ENCODE measurements around the gene GMEB2. TPM values are rescaled to one million over a fixed set of nuclear protein-coding genes. Genes with fewer than 3 reads are reported as not detected.
A peak's percentile ranks its signal among the peaks of the same experiment; 100 is the strongest.
"Not testable (repeated sequence)": the region's sequence is repeated elsewhere in the genome, so short reads cannot be mapped to it uniquely, and the experiment has no call there.

GMEB2 gene
- total RNA-seq, 2 experiments from 2014 or later, result 16.2 to 16.3 TPM

DNA sequence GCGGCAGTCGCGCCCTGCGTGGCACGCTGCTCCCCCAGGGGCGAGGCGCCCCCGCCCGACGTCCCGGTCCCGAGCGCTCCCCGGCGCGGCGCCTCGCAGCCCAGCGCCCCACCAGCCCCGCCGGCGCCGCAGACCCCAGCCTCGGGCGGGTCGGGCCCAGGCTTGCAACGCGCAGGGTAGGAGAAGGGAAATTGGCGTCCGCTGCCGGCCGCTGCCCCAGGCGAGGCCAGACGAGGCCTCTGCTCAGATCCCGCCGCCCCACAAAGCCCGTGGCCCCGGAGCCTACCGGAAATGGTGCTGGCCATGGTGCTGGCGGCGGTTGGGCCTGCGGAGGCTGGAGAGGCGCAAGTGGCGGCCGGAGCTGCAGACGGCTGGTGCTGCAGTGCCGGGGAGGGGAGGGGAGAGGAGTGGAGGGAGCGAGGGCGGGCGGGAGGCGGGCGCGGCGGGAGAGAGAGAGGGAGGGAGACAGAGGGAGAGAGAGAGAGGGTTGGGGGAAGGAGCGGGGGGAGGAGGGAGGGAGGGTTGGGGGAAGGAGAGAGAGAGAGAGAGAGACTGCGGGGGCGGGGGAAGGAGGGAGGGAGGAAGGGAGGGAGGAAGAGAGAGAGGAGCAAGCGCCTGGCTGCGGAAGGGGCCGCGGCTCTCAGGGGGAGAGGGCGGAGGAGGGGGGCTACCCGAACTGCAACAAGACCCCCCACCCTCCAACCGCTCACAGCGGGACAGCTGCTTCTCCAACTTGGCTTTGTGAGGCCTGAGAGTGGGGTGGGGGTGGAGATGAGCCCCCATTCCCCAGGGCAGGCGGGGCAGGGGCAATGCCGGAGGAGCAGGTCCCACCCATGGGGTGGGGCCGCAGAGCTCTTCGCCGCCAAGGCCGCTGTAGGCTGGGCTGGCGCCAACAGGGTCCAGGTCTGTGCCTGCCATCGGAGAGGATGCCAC is 26.4 kb upstream of the GMEB2 start, which contains the start of gene STMN3:
Gene STMN3 (minus strand): TSS at position 384 of the 933 bp plus-strand sequence. CDS start 79 bp downstream, at position 305.
- no peaks in the 10 kb centered on the region for H3K36me3 Mint-ChIP-seq (ENCODE audit: low read depth)
- H3K9me3 Mint-ChIP-seq, result no peaks in the 10 kb centered on the region
- ChIA-PET CTCF (interaction anchor here (2.2 kb wide), 1 partner anchor 12 kb away, joined by 13 read pairs; no protein-coding TSS in a partner anchor), POLR2A (interaction anchor here (1.5 to 1.8 kb wide), 2 partner anchors 11 to 26 kb away, joined by 4 to 9 read pairs; partner anchors contain the start of gene GMEB2)
- DNase-seq (peak; percentile 85), ATAC-seq (peak; percentile 55)
- H3K27me3 Mint-ChIP-seq, result no peaks in the 10 kb centered on the region
- H3K4me1 Mint-ChIP-seq (ENCODE audit: low read depth), result peaks cover 20% of the 10 kb centered on the region
- H3K27ac Mint-ChIP-seq, result peak within 1 kb of the TSS; percentile 87
- intact Hi-C loops (cut with micrococcal nuclease), result no loop called here
- peak within 1 kb of the TSS; percentile 80 for H3K4me3 Mint-ChIP-seq
- TF ChIP-seq CTCF (IDR thresholded peaks at IDR 0.05), result peak; percentile 10

- Mint-ChIP-seq H3K4me3 (peak overlapping the region; percentile 68), H3K27me3 (no peaks in the 10 kb centered on the region), H3K27ac (no peak overlapping the region), H3K4me1 (ENCODE audit: low read depth) (peaks cover 20% of the 10 kb centered on the region), H3K9me3 (no peaks in the 10 kb centered on the region), H3K36me3 (ENCODE audit: low read depth) (no peaks in the 10 kb centered on the region)
- ATAC-seq (peak; percentile 34), DNase-seq (peak; percentile 51)
- TF ChIP-seq CTCF (IDR thresholded peaks at IDR 0.05), result no peak
- ChIA-PET POLR2A (interaction anchor here (0.8 to 1.8 kb wide), 3 partner anchors 10 to 25 kb away, joined by 3 to 9 read pairs (median 4); partner anchors contain the start of gene GMEB2), CTCF (interaction anchor here (1.2 to 1.9 kb wide), 2 partner anchors 10 to 328 kb away, joined by 3 to 12 read pairs; no protein-coding TSS in a partner anchor)
- intact Hi-C loops (cut with micrococcal nuclease), result no loop called here
Observed at GRCh38 chr20:63652192-63652980, 25.5 kb upstream of the GMEB2 start.

- TF ChIP-seq CTCF (IDR thresholded peaks at IDR 0.05), result no peak
- Mint-ChIP-seq H3K9me3 (no peaks in the 10 kb centered on the region), H3K4me1 (ENCODE audit: low read depth) (peaks cover 20% of the 10 kb centered on the region), H3K4me3 (peak overlapping the region; percentile 68), H3K27me3 (no peaks in the 10 kb centered on the region), H3K27ac (no peak overlapping the region), H3K36me3 (ENCODE audit: low read depth) (no peaks in the 10 kb centered on the region)
- ATAC-seq (peak; percentile 9), DNase-seq (no peak)
- intact Hi-C loops (cut with micrococcal nuclease), result no loop called here
- ChIA-PET POLR2A (interaction anchor here (0.8 kb wide), 1 partner anchor 10 kb away, joined by 3 read pairs; no protein-coding TSS in a partner anchor), CTCF (interaction anchor here (1.2 to 1.9 kb wide), 2 partner anchors 10 to 328 kb away, joined by 3 to 12 read pairs; no protein-coding TSS in a partner anchor)
Observed at GRCh38 chr20:63651942-63652191, 25.0 kb upstream of the GMEB2 start.

DNA sequence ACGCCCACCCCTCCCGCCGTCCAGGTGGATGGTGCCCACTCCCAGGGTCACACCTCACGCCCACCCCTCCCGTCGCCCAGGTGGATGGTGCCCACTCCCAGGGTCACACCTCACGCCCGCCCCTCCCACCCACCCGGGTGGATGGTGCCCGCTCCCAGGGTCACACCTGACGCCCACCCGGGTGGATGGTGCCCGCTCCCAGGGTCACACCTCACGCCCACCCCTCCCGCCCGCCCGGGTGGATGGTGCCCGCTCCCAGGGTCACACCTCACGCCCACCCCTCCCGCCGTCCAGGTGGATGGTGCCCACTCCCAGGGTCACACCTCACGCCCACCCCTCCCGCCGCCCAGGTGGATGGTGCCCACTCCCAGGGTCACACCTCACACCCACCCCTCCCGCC is 23.6 kb upstream of the GMEB2 start:
- H3K4me3 Mint-ChIP-seq; ATAC-seq; H3K27ac Mint-ChIP-seq; H3K27me3 Mint-ChIP-seq; POLR2A ChIA-PET; intact Hi-C loops (cut with micrococcal nuclease); H3K9me3 Mint-ChIP-seq; DNase-seq; H3K36me3 Mint-ChIP-seq (ENCODE audit: low read depth): not testable (repeated sequence)
- H3K4me1 Mint-ChIP-seq (ENCODE audit: low read depth), result peaks cover 20% of the 10 kb centered on the region
- CTCF ChIA-PET, result interaction anchor here (1.9 kb wide), 1 partner anchor 9 kb away, joined by 12 read pairs; no protein-coding TSS in a partner anchor

- Mint-ChIP-seq H3K36me3 (ENCODE audit: low read depth) (no peaks in the 10 kb centered on the region), H3K4me3 (no peak overlapping the region), H3K27ac (no peak overlapping the region), H3K27me3 (no peaks in the 10 kb centered on the region), H3K4me1 (ENCODE audit: low read depth) (peaks cover 11% of the 10 kb centered on the region), H3K9me3 (no peaks in the 10 kb centered on the region)
- DNase-seq, result no peak
- intact Hi-C loops (cut with micrococcal nuclease), result no loop called here
- CTCF ChIA-PET, result interaction anchor here (1.0 kb wide), 1 partner anchor 112 kb away, joined by 3 read pairs; the partner anchor contains the start of gene PTK6
- ATAC-seq, result no peak
- TF ChIP-seq CTCF (IDR thresholded peaks at IDR 0.05), result no peak
- POLR2A ChIA-PET, result no interaction called here
Observed at GRCh38 chr20:63648895-63649589, 22.1 kb upstream of the GMEB2 start.

Data from activated CD8-positive, alpha-beta T cell treated with anti-CD3 and anti-CD28 coated beads for 36 hours (primary cell).